ENCODE measurements around the gene PKNOX2.
"Not testable (repeated sequence)": the region's sequence is repeated elsewhere in the genome, so short reads cannot be mapped to it uniquely, and the experiment has no call there.

The PKNOX2 gene

GRCh38 chr11:125210066-125210465 lies 45.5 kb downstream of the PKNOX2 start:
- no peak for DNase-seq

DNA sequence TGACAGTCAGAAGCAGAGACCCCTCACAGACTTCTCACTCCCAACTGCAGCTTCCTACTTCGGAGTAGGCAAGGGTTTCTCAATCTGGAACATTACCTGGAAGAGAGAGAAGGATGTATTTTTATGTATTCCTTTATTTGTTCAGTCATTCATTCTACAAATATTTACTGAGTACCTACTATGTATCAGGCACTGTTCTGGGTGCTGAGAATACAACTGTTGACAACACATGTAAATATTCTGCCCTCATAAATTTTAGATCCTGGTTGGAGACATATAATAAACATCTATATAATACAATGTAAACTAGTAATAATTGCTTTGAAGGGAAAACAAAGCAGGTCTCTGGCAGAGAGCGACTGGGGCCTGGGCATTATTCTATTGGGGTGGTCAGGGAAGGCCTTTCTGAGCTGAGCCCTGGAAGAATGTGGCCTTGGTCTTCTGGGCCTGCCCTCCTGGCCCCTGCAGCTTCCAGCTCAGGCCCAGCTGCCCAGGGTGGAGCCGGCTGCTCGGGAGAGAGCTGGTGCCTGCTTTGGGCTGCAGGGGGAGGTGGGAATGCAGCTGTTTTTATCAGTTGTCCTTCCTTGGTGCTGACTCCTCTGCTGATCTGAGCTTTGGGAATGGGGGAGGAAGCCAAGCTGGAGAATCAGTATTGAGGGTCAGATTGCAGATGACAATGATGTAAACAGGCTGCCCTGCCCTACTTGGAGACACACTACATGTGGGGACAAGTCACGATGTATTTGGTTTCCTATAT lies 46.8 kb downstream of the PKNOX2 start:
- no peak for DNase-seq

- no peak for DNase-seq
These were observed 47.4 kb downstream of the PKNOX2 start for GRCh38 chr11:125211948-125212340.

- DNase-seq: no peak
These were observed 50.3 kb downstream of the PKNOX2 start for GRCh38 chr11:125214601-125215565.

DNA sequence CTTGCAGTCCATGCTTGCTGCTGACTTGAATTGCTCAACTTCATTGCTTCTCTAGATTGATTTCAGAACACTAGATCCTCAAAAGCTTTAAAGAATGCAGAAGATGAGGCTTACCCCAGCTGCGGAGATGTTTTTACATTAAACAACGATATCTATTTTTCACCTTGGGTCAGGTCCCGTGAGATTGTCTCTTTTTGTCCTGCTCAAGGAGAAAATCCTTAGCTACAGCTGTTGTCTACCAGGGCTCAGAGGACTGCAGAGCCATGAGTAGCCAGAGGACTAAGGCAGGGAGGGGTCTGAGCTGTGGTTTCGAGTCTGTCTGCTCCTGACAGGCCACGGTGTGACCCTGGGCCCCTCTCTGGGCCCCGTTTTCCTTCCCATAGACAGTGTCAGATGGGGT lies 51.4 kb downstream of the PKNOX2 start:
- DNase-seq: no peak

GRCh38 chr11:125218336-125218735 lies 53.8 kb downstream of the PKNOX2 start:
- no peak for DNase-seq

- no peak for DNase-seq
These were observed 56.9 kb downstream of the PKNOX2 start for GRCh38 chr11:125221461-125221860.

DNA sequence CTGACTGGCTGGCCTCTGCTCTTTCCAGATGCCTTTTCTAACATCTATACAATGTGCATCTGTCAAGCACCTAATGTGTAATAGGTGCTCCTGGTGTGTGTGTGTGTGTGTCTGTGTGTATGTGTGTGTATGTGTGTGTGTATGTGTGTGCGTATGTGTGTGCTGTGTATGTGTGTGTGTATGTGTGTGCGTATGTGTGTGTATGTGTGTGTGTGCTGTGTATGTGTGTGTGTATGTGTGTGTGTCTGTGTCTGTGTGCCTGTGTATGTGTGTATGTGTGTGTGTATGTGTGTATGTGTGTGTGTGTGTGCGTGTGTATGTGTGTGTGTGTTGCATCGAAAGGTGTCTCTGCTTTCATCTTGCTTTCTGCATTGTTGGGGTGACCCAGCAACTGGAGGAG lies 57.9 kb downstream of the PKNOX2 start:
- no peak for DNase-seq

DNA sequence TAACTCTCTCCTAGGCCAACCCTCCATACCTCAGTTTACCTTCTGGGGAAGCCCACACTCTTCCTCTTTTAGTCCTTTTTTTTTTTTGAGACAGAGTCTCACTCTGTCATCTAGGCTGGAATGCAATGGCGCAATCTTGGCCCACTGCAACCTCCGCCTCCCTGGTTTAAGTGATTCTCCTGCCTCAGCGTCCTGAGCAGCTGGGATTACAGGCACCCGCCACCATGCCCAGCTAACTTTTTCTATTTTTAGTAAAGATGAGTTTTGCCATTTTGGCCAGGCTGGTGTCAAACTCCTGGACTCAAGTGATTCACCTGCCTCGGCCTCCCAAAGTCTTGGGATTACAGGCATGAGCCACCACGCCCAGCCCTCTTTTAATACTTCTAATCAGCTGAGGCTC lies 58.6 kb downstream of the PKNOX2 start:
- not testable (repeated sequence) for DNase-seq

DNA sequence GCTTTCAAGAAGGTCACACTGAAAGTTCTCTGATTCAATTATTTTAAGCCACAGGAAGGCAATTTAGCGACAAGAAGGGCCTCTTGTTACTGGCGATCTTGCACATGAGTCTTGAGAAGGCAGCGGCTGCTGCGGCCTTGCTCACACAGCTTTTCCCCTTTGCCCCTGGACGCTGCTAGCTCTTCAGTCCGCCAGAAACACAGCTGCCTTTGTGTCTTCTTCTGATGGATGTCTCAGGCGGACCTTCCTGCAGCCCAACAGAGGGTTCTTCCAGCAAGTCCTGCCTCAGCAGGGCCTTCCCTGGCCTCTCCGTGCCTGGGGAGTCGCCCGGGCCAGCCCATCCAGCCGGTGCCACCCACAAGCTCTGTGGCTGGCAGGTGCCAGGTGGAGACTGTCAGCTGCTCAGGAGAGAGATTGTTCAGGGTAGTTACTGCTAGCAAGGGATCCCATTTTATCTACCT lies 59.4 kb downstream of the PKNOX2 start:
- DNase-seq: no peak

DNA sequence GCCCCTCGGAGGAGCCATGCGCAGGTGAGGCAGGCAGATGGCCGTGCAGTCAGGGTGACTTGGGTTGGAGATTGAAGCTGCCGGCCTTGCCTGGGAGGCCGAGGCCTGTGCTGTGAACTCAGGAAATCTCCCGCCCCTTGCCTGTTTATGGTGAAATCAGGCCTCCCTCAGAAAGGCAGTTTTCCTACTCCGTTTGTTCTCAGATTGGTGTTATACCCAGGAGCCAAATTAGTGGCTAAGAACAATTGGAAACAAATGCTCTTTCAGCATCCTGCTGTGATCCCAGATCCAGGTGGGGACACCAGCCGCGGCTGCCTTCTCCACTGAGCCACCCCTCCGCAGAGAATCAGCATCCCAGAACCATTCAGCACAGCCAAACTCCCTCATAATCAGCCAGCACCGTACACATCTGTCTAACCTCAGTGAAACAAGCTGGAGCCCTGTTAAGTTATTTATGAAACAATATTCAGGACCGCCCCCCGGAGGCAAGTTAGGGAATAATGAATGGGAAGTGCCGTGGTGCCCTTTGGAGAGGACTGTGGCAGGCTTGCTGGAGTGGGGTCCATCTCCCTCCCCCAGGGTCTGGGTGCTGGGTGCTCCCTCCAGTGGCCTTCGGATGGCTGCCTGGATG lies 60.0 kb downstream of the PKNOX2 start:
- DNase-seq: no peak

- no peak for DNase-seq
These were observed 60.9 kb downstream of the PKNOX2 start for GRCh38 chr11:125225401-125225800.

GRCh38 chr11:125226031-125226430 lies 61.5 kb downstream of the PKNOX2 start:
- no peak for DNase-seq

- DNase-seq: no peak
These were observed 62.2 kb downstream of the PKNOX2 start for GRCh38 chr11:125226706-125227105.

GRCh38 chr11:125227151-125227550 lies 62.6 kb downstream of the PKNOX2 start:
- no peak for DNase-seq

- DNase-seq: no peak
These were observed 63.9 kb downstream of the PKNOX2 start for GRCh38 chr11:125228445-125228844.

GRCh38 chr11:125228993-125229392 lies 64.4 kb downstream of the PKNOX2 start:
- no peak for DNase-seq

DNA sequence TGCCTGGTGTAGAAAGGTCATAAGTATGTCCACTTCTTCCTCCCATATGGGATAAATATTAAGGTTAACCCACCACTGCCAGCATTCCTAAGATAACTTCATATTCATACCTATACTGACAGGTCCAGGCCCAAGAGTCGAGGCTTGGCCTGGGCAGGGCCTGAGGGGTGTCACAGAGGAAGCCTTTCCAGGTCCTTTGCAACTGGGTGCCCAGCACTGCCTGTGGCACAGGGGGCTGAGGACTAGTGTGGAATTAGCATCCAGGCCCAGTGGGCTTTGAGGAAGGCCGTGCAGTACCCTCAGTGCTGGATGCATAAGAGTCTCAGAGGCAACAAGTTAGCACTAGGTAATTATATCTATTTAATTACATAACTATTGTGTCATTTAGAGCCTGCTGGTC lies 65.4 kb downstream of the PKNOX2 start:
- no peak for DNase-seq

DNA sequence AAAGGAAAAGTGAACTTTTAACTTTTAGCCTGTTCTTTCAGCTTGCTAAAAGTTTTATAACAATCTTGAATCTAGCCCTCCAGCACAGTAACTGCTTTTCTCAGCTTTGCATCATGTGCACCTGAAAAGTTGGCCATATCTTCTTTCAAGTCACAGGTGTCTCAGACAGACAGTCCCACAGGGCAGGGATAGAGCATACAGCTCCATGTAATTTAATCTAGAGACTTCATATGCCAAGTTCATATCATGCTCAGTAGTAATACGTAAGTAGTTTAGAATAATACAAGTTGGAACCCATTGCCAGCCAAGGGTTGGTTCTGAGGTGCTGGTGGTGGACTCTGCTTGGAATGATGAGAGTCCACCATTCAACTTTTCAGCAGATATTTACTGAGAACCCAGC lies 68.6 kb downstream of the PKNOX2 start:
- DNase-seq: no peak

DNA sequence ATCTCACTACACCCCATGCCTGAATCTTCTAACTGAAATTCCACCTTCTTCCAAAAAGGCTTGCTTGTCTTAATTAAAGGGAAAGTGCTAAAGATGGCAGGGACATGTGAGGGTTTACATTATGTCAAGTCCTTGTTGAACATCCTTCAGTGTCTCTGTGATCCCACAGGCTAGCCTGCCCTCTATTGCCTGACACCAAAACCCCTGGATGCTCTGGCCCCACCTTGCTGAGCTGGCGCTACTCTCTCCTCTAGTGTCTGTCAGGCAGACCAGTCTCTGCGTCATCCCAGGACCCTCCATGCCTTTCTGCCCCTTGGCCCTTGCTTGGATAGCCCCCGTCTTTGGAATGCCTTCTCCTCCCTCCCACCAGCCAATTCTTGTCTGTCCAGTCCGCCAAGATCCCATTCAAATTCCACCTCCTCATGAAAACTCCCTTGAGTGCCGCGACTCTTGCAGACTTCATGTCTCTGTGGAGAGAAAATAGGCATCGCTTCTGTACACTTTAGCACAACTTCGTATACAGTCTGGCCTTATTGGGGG lies 69.3 kb downstream of the PKNOX2 start:
- no peak for DNase-seq

- DNase-seq: no peak
These were observed 70.5 kb downstream of the PKNOX2 start for GRCh38 chr11:125235071-125235471.

DNA sequence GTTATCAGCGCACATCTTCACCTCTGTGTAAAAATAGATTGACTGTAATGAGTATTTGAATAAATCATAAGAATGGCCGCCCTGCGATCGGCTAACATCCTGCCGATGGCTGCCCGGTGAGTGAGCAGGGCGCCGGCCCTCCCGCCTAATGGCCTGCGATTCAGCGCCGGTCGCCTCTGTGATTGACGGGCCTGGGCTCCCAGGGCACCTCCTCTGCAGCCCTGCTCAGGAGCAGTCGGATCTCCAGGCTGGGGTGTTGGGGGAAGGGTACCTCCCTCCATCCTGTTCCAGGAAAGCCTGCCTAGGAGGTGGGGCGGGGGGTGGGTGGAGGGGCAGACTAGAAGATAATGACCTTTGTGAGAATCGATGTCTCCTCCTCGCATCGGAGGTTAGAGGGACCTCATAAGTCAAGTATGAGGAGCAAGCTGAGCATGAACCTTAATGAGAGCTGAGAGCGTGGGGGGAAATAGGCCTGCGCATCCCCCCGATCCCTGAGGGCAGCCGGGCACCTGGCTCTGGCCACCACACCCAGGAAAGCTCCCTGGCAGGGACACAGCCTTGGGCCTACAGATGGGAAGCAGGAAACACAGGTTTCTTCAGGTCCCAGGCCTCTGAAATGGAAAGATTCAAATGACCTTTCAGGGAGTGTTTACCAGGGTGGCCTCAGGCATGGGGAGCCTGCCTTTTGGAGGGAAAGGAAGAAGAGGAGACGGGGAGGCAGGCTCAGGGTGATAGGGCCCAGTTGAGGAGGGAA lies 71.7 kb downstream of the PKNOX2 start:
- DNase-seq: no peak
